Prostate gland (tissue), 2 donors: ENCODE data around the gene GSE1. TPM values are rescaled to one million over a fixed set of nuclear protein-coding genes. Genes with fewer than 3 reads are reported as not detected.

Source experiments
- DNase-seq: peaks from one replicate; pipeline ENCODE4 v3.0.0-alpha.2; 2019; ENCODE audit warnings: low spot score
- H3K27ac ChIP-seq, 2 donors: fragments of 200-600 bp; sonication (generic); 2 replicates each; pipeline ENCODE4 v1.5.1; 2017 to 2019
- H3K27me3 ChIP-seq: fragments of 200-600 bp; sonication (generic); replicated peaks from 2 replicates; pipeline ENCODE4 v1.5.1; 2019; ENCODE audit not compliant: insufficient read depth
- H3K36me3 ChIP-seq, 2 donors: fragments of 200-600 bp; sonication (generic); 1 replicate in 1 of 2; 2 replicates in 1 of 2; pipeline versions ENCODE4 v1.5.1 to v1.8.1; 2017 to 2019
- H3K4me1 ChIP-seq: fragments of 200-600 bp; sonication (generic); replicated peaks from 2 replicates; pipeline ENCODE4 v1.5.1; 2019
- H3K4me3 ChIP-seq, 2 donors: fragments of 200-600 bp; sonication (generic); 2 replicates each; pipeline ENCODE4 v1.5.1; 2017 to 2019
- H3K9me3 ChIP-seq: fragments of 200-600 bp; sonication (generic); 2 replicates; pipeline ENCODE4 v1.5.1; 2017
- POLR2A ChIP-seq: fragments of 450-650 bp; IDR thresholded peaks from one replicate; pipeline ENCODE4 v1.6.1; 2016; ENCODE audit warnings: antibody characterized with exemption, mild to moderate bottlenecking
- POLR2AphosphoS5 ChIP-seq: sonication (generic); formaldehyde crosslinking; IDR thresholded peaks from one replicate; pipeline ENCODE4 v1.6.1; 2017; ENCODE audit warnings: antibody characterized with exemption
- WGBS: methylation state at CpG from one replicate; pipeline ENCODE4 v1.1.5; 2018; 5-methylcytosine and 5-hydroxymethylcytosine counted together
- intact Hi-C: fragments of 100-400 bp; cut with DNase I; formaldehyde crosslinking; loops from one replicate; pipeline ENCODE4 v1.14.2; 2022
- total RNA-seq, 2 donors: library from RNA; depleted of rRNA; stranded (reverse); fragments of >200 nt; gene quantifications; one replicate each; pipeline ENCODE4 v1.1.0, GENCODE V29; 2016
- TF ChIP-seq, protein P1 (sequence below), 4 experiments: fragments of 200-600 bp in 2 of 4; fragments of 450-650 bp in 2 of 4; sonication (generic) in 2 of 4; IDR thresholded peaks; 1 replicate in 3 of 4; 2 replicates in 1 of 4; pipeline ENCODE4 v1.5.1; 2016 to 2019; ENCODE audit warnings: antibody characterized with exemption in 4 of 4, mild to moderate bottlenecking in 2 of 4, moderate library complexity in 2 of 4

Gene GSE1
- total RNA-seq, 2 donors from 2014 or later, result 41.4 to 146 TPM

DNA sequence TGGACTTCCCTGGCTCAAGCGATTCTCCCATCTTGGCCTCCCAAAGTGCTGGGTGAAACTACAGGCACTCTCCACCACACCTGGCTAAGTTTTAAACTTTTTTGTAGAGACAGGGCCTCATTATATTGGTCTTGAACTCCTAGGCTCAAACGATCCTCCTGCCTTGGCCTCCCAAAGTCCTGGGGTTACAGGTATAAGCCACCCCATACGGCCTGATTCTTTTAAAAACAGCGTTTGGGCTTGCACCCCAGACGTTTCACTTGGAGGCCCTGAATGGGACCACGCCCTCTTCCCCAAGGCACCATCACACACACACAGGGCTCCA is 105.0 kb downstream of the GSE1 start:
- intact Hi-C loops, result loop anchor here (5.0 to 10.0 kb wide), 4 partner anchors 46 to 441 kb away; no protein-coding TSS in a partner anchor
- Histone ChIP-seq H3K9me3 (no peaks in the 10 kb centered on the region), H3K27ac (no peak overlapping the region), H3K4me3 (no peak overlapping the region), H3K4me1 (no peaks in the 10 kb centered on the region), H3K36me3 (no peaks in the 10 kb centered on the region), H3K27me3 (no peaks in the 10 kb centered on the region)
- no peak for TF ChIP-seq POLR2AphosphoS5
- no peak for TF ChIP-seq POLR2A
- TF ChIP-seq, protein P1, sequence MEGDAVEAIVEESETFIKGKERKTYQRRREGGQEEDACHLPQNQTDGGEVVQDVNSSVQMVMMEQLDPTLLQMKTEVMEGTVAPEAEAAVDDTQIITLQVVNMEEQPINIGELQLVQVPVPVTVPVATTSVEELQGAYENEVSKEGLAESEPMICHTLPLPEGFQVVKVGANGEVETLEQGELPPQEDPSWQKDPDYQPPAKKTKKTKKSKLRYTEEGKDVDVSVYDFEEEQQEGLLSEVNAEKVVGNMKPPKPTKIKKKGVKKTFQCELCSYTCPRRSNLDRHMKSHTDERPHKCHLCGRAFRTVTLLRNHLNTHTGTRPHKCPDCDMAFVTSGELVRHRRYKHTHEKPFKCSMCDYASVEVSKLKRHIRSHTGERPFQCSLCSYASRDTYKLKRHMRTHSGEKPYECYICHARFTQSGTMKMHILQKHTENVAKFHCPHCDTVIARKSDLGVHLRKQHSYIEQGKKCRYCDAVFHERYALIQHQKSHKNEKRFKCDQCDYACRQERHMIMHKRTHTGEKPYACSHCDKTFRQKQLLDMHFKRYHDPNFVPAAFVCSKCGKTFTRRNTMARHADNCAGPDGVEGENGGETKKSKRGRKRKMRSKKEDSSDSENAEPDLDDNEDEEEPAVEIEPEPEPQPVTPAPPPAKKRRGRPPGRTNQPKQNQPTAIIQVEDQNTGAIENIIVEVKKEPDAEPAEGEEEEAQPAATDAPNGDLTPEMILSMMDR (IDR thresholded peaks at IDR 0.05), result no peak
- WGBS, result 41% methylated on average over 6 of the region's 6 CpGs
- no peak for DNase-seq

DNA sequence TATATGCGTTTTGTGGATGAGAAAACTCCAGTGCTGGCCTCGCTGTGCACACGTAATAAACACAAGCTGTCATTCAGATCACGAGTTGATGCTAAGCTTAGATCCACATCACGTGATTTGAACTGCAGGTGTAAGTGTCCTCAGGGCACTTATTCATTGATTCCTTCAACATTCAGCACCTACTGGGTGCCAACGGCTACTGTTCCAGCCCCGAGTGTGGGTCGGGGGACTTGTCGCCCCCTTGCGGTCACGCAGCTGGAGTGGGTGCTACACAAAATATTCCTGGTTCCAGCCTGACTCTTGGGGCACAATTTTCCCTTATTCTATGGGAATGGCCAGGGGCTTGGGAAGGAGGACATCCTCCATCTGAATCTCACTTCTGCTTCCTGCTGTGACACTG is 105.6 kb downstream of the GSE1 start:
- no peak for TF ChIP-seq POLR2AphosphoS5
- TF ChIP-seq, protein P1 (IDR thresholded peaks at IDR 0.05), result peak in 2 of 4 experiments; percentile 11 to 18
- WGBS, result 53% methylated on average over 11 of the region's 11 CpGs

DNA sequence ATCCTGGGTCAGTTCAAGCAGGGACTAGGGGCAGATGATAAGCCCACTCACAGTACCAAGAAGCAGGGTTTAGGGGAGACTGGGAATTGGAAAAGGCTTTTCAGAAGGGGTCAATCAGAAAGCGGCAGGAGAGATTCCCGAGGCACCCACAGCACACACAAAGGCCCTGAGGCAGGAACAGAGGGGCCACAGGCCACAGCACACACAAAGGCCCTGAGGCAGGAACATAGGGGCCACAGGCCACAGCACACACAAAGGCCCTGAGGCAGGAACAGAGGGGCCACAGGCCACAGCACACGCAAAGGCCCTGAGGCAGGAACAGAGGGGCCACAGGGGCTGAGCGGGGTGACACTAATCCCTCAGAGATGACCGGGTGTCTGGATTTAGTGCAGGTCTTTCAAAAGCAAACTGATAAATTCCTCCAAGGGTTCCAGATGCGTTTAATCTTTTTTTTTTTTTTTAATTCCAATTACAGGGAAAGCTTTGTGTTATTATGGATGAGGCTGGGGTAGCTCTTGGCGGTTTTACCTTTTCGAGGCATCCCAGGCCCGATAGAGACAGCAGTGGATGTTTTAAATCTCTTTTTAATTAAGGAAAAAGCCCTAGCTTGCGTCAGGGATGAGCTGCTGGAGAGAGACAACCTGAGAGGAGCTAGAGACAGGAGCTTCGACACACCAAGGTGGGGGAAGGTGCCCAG is 106.6 kb downstream of the GSE1 start:
- H3K4me3 ChIP-seq, result no peak overlapping the region
- intact Hi-C loops, result loop anchor here (5.0 to 10.0 kb wide), 4 partner anchors 47 to 442 kb away; no protein-coding TSS in a partner anchor
- TF ChIP-seq POLR2A, result no peak
- TF ChIP-seq, protein P1 (IDR thresholded peaks at IDR 0.05), result no peak
- no peak for TF ChIP-seq POLR2AphosphoS5
- H3K36me3 ChIP-seq, result no peaks in the 10 kb centered on the region
- H3K27me3 ChIP-seq, result no peaks in the 10 kb centered on the region
- H3K4me1 ChIP-seq, result no peaks in the 10 kb centered on the region
- H3K27ac ChIP-seq, result peak overlapping the region; percentile 35 to 51
- H3K9me3 ChIP-seq, result no peaks in the 10 kb centered on the region
- no peak for DNase-seq
- 71% methylated on average over 11 of the region's 11 CpGs for WGBS

More for the DNA sequence above, 105.6 kb downstream of the GSE1 start:
- no peak overlapping the region for H3K27ac ChIP-seq
- H3K4me1 ChIP-seq, result no peaks in the 10 kb centered on the region
- no peaks in the 10 kb centered on the region for H3K27me3 ChIP-seq
- no peak overlapping the region for H3K4me3 ChIP-seq
- intact Hi-C loops, result loop anchor here (5.0 to 10.0 kb wide), 4 partner anchors 46 to 441 kb away; no protein-coding TSS in a partner anchor
- no peaks in the 10 kb centered on the region for H3K36me3 ChIP-seq
- H3K9me3 ChIP-seq, result no peaks in the 10 kb centered on the region
- DNase-seq, result no peak

DNA sequence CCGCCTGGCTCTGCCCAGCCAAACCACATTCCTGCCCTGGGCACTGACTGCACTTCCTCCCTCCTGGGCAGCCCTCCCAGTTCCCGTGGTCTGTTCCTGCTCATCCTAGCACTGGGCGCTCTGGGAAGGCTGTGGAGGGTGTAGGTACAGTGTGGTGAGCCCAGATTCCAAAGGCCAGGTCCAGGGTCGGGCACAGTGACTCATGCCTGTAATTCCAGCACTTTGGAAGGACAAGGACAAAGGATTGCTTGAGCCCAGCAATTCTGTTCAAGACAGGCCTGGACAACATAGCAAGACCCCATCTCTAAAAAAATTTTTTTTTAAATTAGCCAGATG is 107.1 kb downstream of the GSE1 start:
- Histone ChIP-seq H3K9me3 (no peaks in the 10 kb centered on the region), H3K4me1 (no peaks in the 10 kb centered on the region), H3K4me3 (no peak overlapping the region), H3K27me3 (no peaks in the 10 kb centered on the region), H3K36me3 (no peaks in the 10 kb centered on the region), H3K27ac (peak overlapping the region in 1 of 2 donors; percentile 51)
- TF ChIP-seq, protein P1 (IDR thresholded peaks at IDR 0.05), result peak in 1 of 4 experiments; percentile 25
- peak; percentile 90 for TF ChIP-seq POLR2AphosphoS5
- TF ChIP-seq POLR2A, result no peak
- WGBS, result 34% methylated on average over 4 of the region's 4 CpGs
- peak; percentile 91 for DNase-seq
- intact Hi-C loops, result no loop called here
